ENCODE results near the gene GNG7.

GRCh38 chr19:2734589-2735288, 32.2 kb upstream of the GNG7 start:
- no peak for TF ChIP-seq RARB (CRISPR knock-in tag; IDR thresholded peaks at IDR 0.05)
- TF ChIP-seq, protein P1, sequence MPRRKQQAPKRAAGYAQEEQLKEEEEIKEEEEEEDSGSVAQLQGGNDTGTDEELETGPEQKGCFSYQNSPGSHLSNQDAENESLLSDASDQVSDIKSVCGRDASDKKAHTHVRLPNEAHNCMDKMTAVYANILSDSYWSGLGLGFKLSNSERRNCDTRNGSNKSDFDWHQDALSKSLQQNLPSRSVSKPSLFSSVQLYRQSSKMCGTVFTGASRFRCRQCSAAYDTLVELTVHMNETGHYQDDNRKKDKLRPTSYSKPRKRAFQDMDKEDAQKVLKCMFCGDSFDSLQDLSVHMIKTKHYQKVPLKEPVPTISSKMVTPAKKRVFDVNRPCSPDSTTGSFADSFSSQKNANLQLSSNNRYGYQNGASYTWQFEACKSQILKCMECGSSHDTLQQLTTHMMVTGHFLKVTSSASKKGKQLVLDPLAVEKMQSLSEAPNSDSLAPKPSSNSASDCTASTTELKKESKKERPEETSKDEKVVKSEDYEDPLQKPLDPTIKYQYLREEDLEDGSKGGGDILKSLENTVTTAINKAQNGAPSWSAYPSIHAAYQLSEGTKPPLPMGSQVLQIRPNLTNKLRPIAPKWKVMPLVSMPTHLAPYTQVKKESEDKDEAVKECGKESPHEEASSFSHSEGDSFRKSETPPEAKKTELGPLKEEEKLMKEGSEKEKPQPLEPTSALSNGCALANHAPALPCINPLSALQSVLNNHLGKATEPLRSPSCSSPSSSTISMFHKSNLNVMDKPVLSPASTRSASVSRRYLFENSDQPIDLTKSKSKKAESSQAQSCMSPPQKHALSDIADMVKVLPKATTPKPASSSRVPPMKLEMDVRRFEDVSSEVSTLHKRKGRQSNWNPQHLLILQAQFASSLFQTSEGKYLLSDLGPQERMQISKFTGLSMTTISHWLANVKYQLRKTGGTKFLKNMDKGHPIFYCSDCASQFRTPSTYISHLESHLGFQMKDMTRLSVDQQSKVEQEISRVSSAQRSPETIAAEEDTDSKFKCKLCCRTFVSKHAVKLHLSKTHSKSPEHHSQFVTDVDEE (CRISPR knock-in tag; IDR thresholded peaks at IDR 0.05), result no peak
- TF ChIP-seq ZFP30 (CRISPR knock-in tag; IDR thresholded peaks at IDR 0.05), result no peak
- TF ChIP-seq PPARA (CRISPR knock-in tag; IDR thresholded peaks at IDR 0.05; ENCODE audit: borderline replicate concordance), result no peak
- no peak for TF ChIP-seq CSRNP3 (CRISPR knock-in tag; IDR thresholded peaks at IDR 0.05)
- TF ChIP-seq CSDC2 (CRISPR knock-in tag; IDR thresholded peaks at IDR 0.05), result no peak
- no peak for TF ChIP-seq ARNTL (CRISPR knock-in tag; IDR thresholded peaks at IDR 0.05; ENCODE audit: borderline replicate concordance, low read depth)
- no peak for TF ChIP-seq PATZ1 (CRISPR knock-in tag; IDR thresholded peaks at IDR 0.05; ENCODE audit: borderline replicate concordance)
- TF ChIP-seq ZFP3 (CRISPR knock-in tag; IDR thresholded peaks at IDR 0.05), result no peak
- TF ChIP-seq CREB5 (CRISPR knock-in tag; IDR thresholded peaks at IDR 0.05; ENCODE audit: low read depth), result no peak
